Measurements from ENCODE around the gene SOX6.

DNA sequence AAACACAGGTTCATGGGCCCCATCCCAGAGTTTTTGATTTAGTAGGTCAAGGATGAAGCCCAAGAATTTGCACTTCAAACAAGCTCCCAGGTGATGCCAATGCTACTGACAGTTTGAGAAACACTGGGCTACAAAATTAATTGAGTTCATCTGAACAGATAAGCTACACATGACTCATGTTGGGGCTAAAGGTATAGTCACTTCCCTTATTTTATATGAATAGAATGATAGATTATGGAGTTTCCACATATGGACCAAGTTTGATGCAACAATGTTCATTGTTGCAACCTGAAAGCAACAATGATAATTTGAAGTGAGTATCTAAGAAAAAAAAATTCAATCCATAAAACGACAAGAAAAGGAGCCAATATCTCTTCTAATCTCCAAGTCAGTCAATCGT lies 54.9 kb downstream of the SOX6 start:
- TF ChIP-seq, protein P1, sequence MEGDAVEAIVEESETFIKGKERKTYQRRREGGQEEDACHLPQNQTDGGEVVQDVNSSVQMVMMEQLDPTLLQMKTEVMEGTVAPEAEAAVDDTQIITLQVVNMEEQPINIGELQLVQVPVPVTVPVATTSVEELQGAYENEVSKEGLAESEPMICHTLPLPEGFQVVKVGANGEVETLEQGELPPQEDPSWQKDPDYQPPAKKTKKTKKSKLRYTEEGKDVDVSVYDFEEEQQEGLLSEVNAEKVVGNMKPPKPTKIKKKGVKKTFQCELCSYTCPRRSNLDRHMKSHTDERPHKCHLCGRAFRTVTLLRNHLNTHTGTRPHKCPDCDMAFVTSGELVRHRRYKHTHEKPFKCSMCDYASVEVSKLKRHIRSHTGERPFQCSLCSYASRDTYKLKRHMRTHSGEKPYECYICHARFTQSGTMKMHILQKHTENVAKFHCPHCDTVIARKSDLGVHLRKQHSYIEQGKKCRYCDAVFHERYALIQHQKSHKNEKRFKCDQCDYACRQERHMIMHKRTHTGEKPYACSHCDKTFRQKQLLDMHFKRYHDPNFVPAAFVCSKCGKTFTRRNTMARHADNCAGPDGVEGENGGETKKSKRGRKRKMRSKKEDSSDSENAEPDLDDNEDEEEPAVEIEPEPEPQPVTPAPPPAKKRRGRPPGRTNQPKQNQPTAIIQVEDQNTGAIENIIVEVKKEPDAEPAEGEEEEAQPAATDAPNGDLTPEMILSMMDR (IDR thresholded peaks at IDR 0.05; ENCODE audit: insufficient read depth, low read depth, low read length): no peak
- no peak for TF ChIP-seq EZH2 (IDR thresholded peaks at IDR 0.05; ENCODE audit: insufficient read depth, low read length)

Data from astrocyte (in vitro differentiated cells and primary cell).